Epithelial cell of esophagus (primary cell): ENCODE data around the gene EIF1.

Experiments
- DNase-seq: peaks from one replicate; pipeline ENCODE4 v3.0.0; 2010; ENCODE audit warnings: low read depth
- H3K4me3 ChIP-seq: 2 replicates; pipeline ENCODE4 v1.5.1; 2011; ENCODE audit warnings: mild to moderate bottlenecking, low read length, control low read depth
- CTCF ChIP-seq: IDR thresholded peaks from 2 replicates; pipeline ENCODE4 v1.5.1; 2011; ENCODE audit warnings: low read depth, mild to moderate bottlenecking, low read length, control low read depth, inconsistent platforms; ENCODE audit not compliant: insufficient read depth; ENCODE audit errors: missing control alignments

Gene EIF1

GRCh38 chr17:41653421-41653820, 35.3 kb upstream of the EIF1 start:
- no peak overlapping the region for H3K4me3 ChIP-seq
- no peak for TF ChIP-seq CTCF
- no peak for DNase-seq

- peak; percentile 100 for DNase-seq
- peak; percentile 27 for TF ChIP-seq CTCF
- H3K4me3 ChIP-seq: no peak overlapping the region
Observed at GRCh38 chr17:41653892-41654677, 34.6 kb upstream of the EIF1 start.

- peak overlapping the region; percentile 8 for H3K4me3 ChIP-seq
- DNase-seq: peak; percentile 50
- no peak for TF ChIP-seq CTCF
Observed at GRCh38 chr17:41654678-41655607, 33.7 kb upstream of the EIF1 start.

GRCh38 chr17:41655611-41656111, 33.0 kb upstream of the EIF1 start:
- TF ChIP-seq CTCF: no peak
- no peak overlapping the region for H3K4me3 ChIP-seq
- peak; percentile 100 for DNase-seq

- H3K4me3 ChIP-seq: no peak overlapping the region
- no peak for DNase-seq
- no peak for TF ChIP-seq CTCF
Observed at GRCh38 chr17:41656249-41657023, 32.2 kb upstream of the EIF1 start.

- DNase-seq: peak; percentile 57
- no peak for TF ChIP-seq CTCF
- no peak overlapping the region for H3K4me3 ChIP-seq
Observed at GRCh38 chr17:41657176-41657754, 31.4 kb upstream of the EIF1 start.
